Thyroid gland (tissue), 4 donors: ENCODE results near the gene TRIM68. TPM values are rescaled to one million over a fixed set of nuclear protein-coding genes. Genes with fewer than 3 reads are reported as not detected.
A peak's percentile ranks its signal among the peaks of the same experiment; 100 is the strongest.

Experiments used
- DNase-seq, 2 donors: peaks; one replicate each; pipeline ENCODE4 v3.0.0-alpha.2; 2019
- H3K27ac ChIP-seq, 3 donors: fragments of 200-600 bp; sonication (generic); 1 replicate in 2 of 3; 2 replicates in 1 of 3; pipeline ENCODE4 v1.5.1; 2016 to 2019; ENCODE audit warnings: mild to moderate bottlenecking in 1 of 3, moderate library complexity in 1 of 3
- H3K27me3 ChIP-seq: fragments of 200-600 bp; sonication (generic); one replicate; pipeline ENCODE4 v1.5.1; 2019
- H3K36me3 ChIP-seq, 2 donors: fragments of 200-600 bp; sonication (generic); one replicate each; pipeline ENCODE4 v1.5.1; 2016 to 2019
- H3K4me1 ChIP-seq, 2 donors: fragments of 200-600 bp; sonication (generic); one replicate each; pipeline ENCODE4 v1.5.1; 2017 to 2019
- H3K4me3 ChIP-seq, 3 donors: fragments of 200-600 bp; sonication (generic); replicated peaks in 1 of 3; 1 replicate in 2 of 3; 2 replicates in 1 of 3; pipeline ENCODE4 v1.5.1; 2016; ENCODE audit warnings: mild to moderate bottlenecking in 1 of 3
- H3K9me3 ChIP-seq: fragments of 200-600 bp; sonication (generic); one replicate; pipeline ENCODE4 v1.5.1; 2017
- CTCF ChIP-seq, 6 experiments: fragments of 200-600 bp in 3 of 6; fragments of 450-650 bp in 3 of 6; sonication (generic) in 3 of 6; IDR thresholded peaks; one replicate each; pipeline ENCODE4 v1.5.1; 2016 to 2019; ENCODE audit warnings: antibody characterized with exemption in 6 of 6, mild to moderate bottlenecking in 2 of 6, inconsistent platforms in 1 of 6, moderate library complexity in 1 of 6
- POLR2A ChIP-seq, 2 donors: fragments of 450-650 bp; IDR thresholded peaks; one replicate each; pipeline ENCODE4 v1.6.1; 2017; ENCODE audit warnings: antibody characterized with exemption in 2 of 2, mild to moderate bottlenecking in 2 of 2, moderate library complexity in 1 of 2
- WGBS, 2 donors: methylation state at CpG; one replicate each; pipeline ENCODE4 v1.1.5; 2017; 5-methylcytosine and 5-hydroxymethylcytosine counted together
- intact Hi-C: fragments of 100-400 bp; cut with DNase I; formaldehyde crosslinking; loops from one replicate; pipeline ENCODE4 v1.15.1; 2023
- total RNA-seq, 4 donors: library from RNA; depleted of rRNA; stranded (reverse); fragments of >200 nt; gene quantifications; one replicate each; pipeline ENCODE4 v1.2.3, GENCODE V29; 2016

The TRIM68 gene
- total RNA-seq: 10 to 100 TPM; 26.4 to 40.2 (median 36.2) TPM

- 5 to 6% methylated on average over 26 to 40 of the region's 43 CpGs for WGBS, 2 donors
- Histone ChIP-seq H3K4me1 (peaks cover 7 to 16% of the 10 kb centered on the region in 2 donors), H3K36me3 (peaks cover 2 to 3% of the 10 kb centered on the region in 2 donors), H3K4me3 (peak within 1 kb of the TSS; percentile 49 to 66 (median 56)), H3K9me3 (no peaks in the 10 kb centered on the region), H3K27me3 (no peaks in the 10 kb centered on the region), H3K27ac (peak within 1 kb of the TSS; percentile 79 to 82 (median 81))
- DNase-seq: peak; percentile 97 to 98
- intact Hi-C loops: no loop called here
- TF ChIP-seq POLR2A (IDR thresholded peaks at IDR 0.05) (peak in 1 of 2 donors; percentile 90), CTCF (IDR thresholded peaks at IDR 0.05) (peak in 2 of 6 experiments; percentile 18 to 28)
Measured at GRCh38 chr11:4607781-4608666, at the start of gene TRIM68. Gene TRIM68, minus strand, starts transcription at chr11:4608231. Its CDS starts 2,727 bp downstream, at chr11:4605504.

- H3K36me3 ChIP-seq: no peaks in the 10 kb centered on the region
- H3K4me3 ChIP-seq: no peak overlapping the region
- 85 to 94% methylated on average over 2 of the region's 2 CpGs for WGBS, 2 donors
- intact Hi-C loops: no loop called here
- TF ChIP-seq POLR2A (IDR thresholded peaks at IDR 0.05) (no peak), CTCF (IDR thresholded peaks at IDR 0.05) (no peak)
- no peaks in the 10 kb centered on the region for H3K27me3 ChIP-seq
- no peak for DNase-seq
- H3K9me3 ChIP-seq: no peaks in the 10 kb centered on the region
- H3K4me1 ChIP-seq: peaks cover 0 to 6% of the 10 kb centered on the region in 2 donors
- no peak overlapping the region for H3K27ac ChIP-seq
Measured at GRCh38 chr11:4654635-4655369, 46.8 kb upstream of the TRIM68 start.

- Histone ChIP-seq H3K4me1 (peaks cover 0 to 10% of the 10 kb centered on the region in 2 donors), H3K27ac (no peak overlapping the region), H3K36me3 (no peaks in the 10 kb centered on the region), H3K4me3 (no peak overlapping the region), H3K9me3 (no peaks in the 10 kb centered on the region), H3K27me3 (no peaks in the 10 kb centered on the region)
- intact Hi-C loops: loop anchor here (10.0 kb wide), 1 partner anchor 177 kb away; the partner anchor contains the start of gene OR51F2
- whole genome bisulfite sequencing, 2 donors: 53 to 62% methylated on average over 4 of the region's 4 CpGs
- TF ChIP-seq CTCF (IDR thresholded peaks at IDR 0.05): no peak
- TF ChIP-seq POLR2A (IDR thresholded peaks at IDR 0.05): no peak
- DNase-seq: no peak
Measured at GRCh38 chr11:4647766-4648165, 39.7 kb upstream of the TRIM68 start.

- 48 to 86% methylated on average over 1 to 2 of the region's 2 CpGs for WGBS, 2 donors
- intact Hi-C loops: loop anchor here (10.0 kb wide), 1 partner anchor 179 kb away; the partner anchor contains the start of gene OR51F2
- H3K27ac ChIP-seq: peak overlapping the region; percentile 4 to 27 (median 13)
Measured at GRCh38 chr11:4645974-4646373, 37.9 kb upstream of the TRIM68 start.

More at GRCh38 chr11:4645974-4646373, 37.9 kb upstream of the TRIM68 start:
- TF ChIP-seq POLR2A (IDR thresholded peaks at IDR 0.05): no peak
- TF ChIP-seq CTCF (IDR thresholded peaks at IDR 0.05): no peak
- H3K4me3 ChIP-seq: no peak overlapping the region
- peaks cover 0 to 10% of the 10 kb centered on the region in 2 donors for H3K4me1 ChIP-seq
- no peaks in the 10 kb centered on the region for H3K9me3 ChIP-seq
- DNase-seq: peak; percentile 53 to 73
- H3K27me3 ChIP-seq: no peaks in the 10 kb centered on the region
- H3K36me3 ChIP-seq: no peaks in the 10 kb centered on the region
